H1 (cell line): ENCODE results near the gene RNF41. TPM values are rescaled to one million over a fixed set of nuclear protein-coding genes. Genes with fewer than 3 reads are reported as not detected.

Experiments used
- CTCF ChIA-PET: fragments of 300-600 bp; sonication (Branson Sonifier 250); formaldehyde crosslinking; loops from one replicate; lab custom pipeline; 2021; ENCODE audit not compliant: partially characterized antibody; lab: Charles Lee
- POLR2A ChIA-PET: fragments of 300-600 bp; sonication (Branson Sonifier 250); formaldehyde crosslinking; loops from one replicate; lab custom pipeline; 2021; ENCODE audit warnings: inconsistent platforms; ENCODE audit not compliant: partially characterized antibody; lab: Charles Lee
- DNase-seq, 2 experiments: peaks; one replicate each; pipeline versions ENCODE4 v3.0.0 to v3.0.0-alpha.2; 2010 to 2022; ENCODE audit warnings: low spot score in 2 of 2, low read depth in 1 of 2, mixed read lengths in 1 of 2
- FAIRE-seq: peaks from 2 replicates; lab custom pipeline; 2011; peaks lifted over from hg19 to GRCh38; lab: Jason Lieb, UNC
- H2AFZ ChIP-seq: 2 replicates; pipeline ENCODE4 v1.8.1; 2012; ENCODE audit warnings: low read length, inconsistent platforms
- H2AK5ac ChIP-seq: 2 replicates; pipeline ENCODE4 v1.6.1; 2013; ENCODE audit warnings: low read depth, low read length
- H2BK120ac ChIP-seq: replicated peaks from 2 replicates; pipeline ENCODE3; 2013; ENCODE audit warnings: low read depth, low read length, inconsistent platforms
- H2BK12ac ChIP-seq: 2 replicates; pipeline ENCODE4 v1.6.1; 2013; ENCODE audit warnings: low read depth, low read length
- H2BK15ac ChIP-seq: 2 replicates; pipeline ENCODE4 v1.6.1; 2013; ENCODE audit warnings: low read length
- H2BK20ac ChIP-seq: 2 replicates; pipeline ENCODE4 v1.6.1; 2013; ENCODE audit warnings: low read length
- H2BK5ac ChIP-seq: 2 replicates; pipeline ENCODE4 v1.6.1; 2013; ENCODE audit warnings: low read depth, low read length
- H3K14ac ChIP-seq: 2 replicates; pipeline ENCODE4 v1.6.1; 2013; ENCODE audit warnings: inconsistent platforms; ENCODE audit not compliant: insufficient read length
- H3K18ac ChIP-seq: 2 replicates; pipeline ENCODE4 v1.6.1; 2013; ENCODE audit warnings: low read length; ENCODE audit errors: extremely low read depth
- H3K23ac ChIP-seq: 2 replicates; pipeline ENCODE4 v1.6.1; 2013; ENCODE audit warnings: inconsistent platforms; ENCODE audit not compliant: insufficient read length
- H3K23me2 ChIP-seq: 2 replicates; pipeline ENCODE4 v1.6.1; 2013; ENCODE audit warnings: low read depth, low read length
- H3K27ac ChIP-seq: 2 replicates; pipeline ENCODE4 v1.6.1; 2011; ENCODE audit warnings: low read depth, low read length, inconsistent platforms
- H3K27me3 ChIP-seq, 4 experiments: replicated peaks in 1 of 4; 1 replicate in 1 of 4; 2 replicates in 3 of 4; pipeline versions ENCODE4 v1.6.1 to v1.8.1; 2011 to 2013; ENCODE audit warnings: low read length in 3 of 4, mild to moderate bottlenecking in 3 of 4, inconsistent platforms in 2 of 4, mixed read lengths in 2 of 4, moderate library complexity in 1 of 4; ENCODE audit not compliant: control insufficient read depth in 3 of 4, insufficient read depth in 3 of 4; ENCODE audit errors: extremely low read depth in 1 of 4
- H3K36me3 ChIP-seq, 4 experiments: 2 replicates each; pipeline versions ENCODE4 v1.6.1 to v1.8.1; 2011 to 2013; ENCODE audit warnings: mild to moderate bottlenecking in 4 of 4, low read length in 3 of 4, moderate library complexity in 2 of 4, control low read depth in 1 of 4, inconsistent platforms in 1 of 4; ENCODE audit not compliant: insufficient read depth in 4 of 4, control insufficient read depth in 2 of 4
- H3K4ac ChIP-seq: replicated peaks from 2 replicates; pipeline ENCODE3; 2013; ENCODE audit warnings: low read length, low read depth, mixed read lengths, inconsistent platforms; ENCODE audit not compliant: insufficient read length
- H3K4me1 ChIP-seq, 4 experiments: replicated peaks in 1 of 4; 1 replicate in 1 of 4; 2 replicates in 3 of 4; pipeline versions ENCODE4 v1.6.1 to v1.8.1; 2011 to 2013; ENCODE audit warnings: low read length in 3 of 4, inconsistent platforms in 2 of 4, mixed read lengths in 1 of 4; ENCODE audit not compliant: insufficient read depth in 4 of 4, control insufficient read depth in 3 of 4
- H3K4me2 ChIP-seq, 2 experiments: 2 replicates each; pipeline versions ENCODE4 v1.6.1 to v1.8.1; 2011 to 2013; ENCODE audit warnings: low read depth in 2 of 2, low read length in 2 of 2, control low read depth in 1 of 2, inconsistent platforms in 1 of 2, mild to moderate bottlenecking in 1 of 2; ENCODE audit not compliant: insufficient read depth in 1 of 2
- H3K4me3 ChIP-seq, 4 experiments: fragments of 200-600, 300-600 bp in 1 of 4; sonication (generic), shearing (Covaris generic), sonication (Bioruptor Twin) in 1 of 4; 2 replicates each; pipeline versions ENCODE4 v1.5.1 to v1.8.1; 2011 to 2016; ENCODE audit warnings: low read length in 4 of 4, low read depth in 3 of 4, control low read depth in 2 of 4, inconsistent platforms in 2 of 4, mild to moderate bottlenecking in 2 of 4, mixed read lengths in 1 of 4, moderate library complexity in 1 of 4; ENCODE audit not compliant: insufficient read depth in 2 of 4; ENCODE audit errors: extremely low read depth in 1 of 4
- H3K56ac ChIP-seq: replicated peaks from 2 replicates; pipeline ENCODE3; 2013; ENCODE audit warnings: low read depth, mild to moderate bottlenecking, mixed read lengths, low read length, inconsistent platforms; ENCODE audit not compliant: insufficient read length
- H3K79me1 ChIP-seq: 2 replicates; pipeline ENCODE4 v1.6.1; 2013; ENCODE audit warnings: low read depth, low read length, control low read depth
- H3K79me2 ChIP-seq, 2 experiments: 2 replicates each; pipeline versions ENCODE4 v1.6.1 to v1.8.1; 2012 to 2013; ENCODE audit warnings: low read length in 2 of 2, mild to moderate bottlenecking in 2 of 2, inconsistent platforms in 1 of 2; ENCODE audit not compliant: insufficient read depth in 2 of 2, control insufficient read depth in 1 of 2
- H3K9ac ChIP-seq, 4 experiments: replicated peaks in 1 of 4; 1 replicate in 1 of 4; 2 replicates in 3 of 4; pipeline versions ENCODE4 v1.6.1 to v1.8.1; 2011 to 2013; ENCODE audit warnings: low read depth in 3 of 4, low read length in 3 of 4, control low read depth in 2 of 4, mild to moderate bottlenecking in 2 of 4, moderate library complexity in 2 of 4, inconsistent platforms in 1 of 4; ENCODE audit errors: extremely low read depth in 1 of 4
- H3K9me3 ChIP-seq, 2 experiments: 2 replicates each; pipeline versions ENCODE4 v1.6.1 to v1.8.1; 2012 to 2013; ENCODE audit warnings: mild to moderate bottlenecking in 2 of 2, moderate library complexity in 2 of 2, control low read depth in 1 of 2, inconsistent platforms in 1 of 2, low read depth in 1 of 2, low read length in 1 of 2, mixed read lengths in 1 of 2; ENCODE audit not compliant: insufficient read depth in 2 of 2
- H4K20me1 ChIP-seq, 2 experiments: replicated peaks in 1 of 2; 2 replicates each; pipeline versions ENCODE3 to v1.8.1; 2011 to 2013; ENCODE audit warnings: inconsistent platforms in 2 of 2, low read length in 2 of 2, mild to moderate bottlenecking in 1 of 2; ENCODE audit not compliant: insufficient read depth in 2 of 2, control insufficient read depth in 1 of 2
- H4K5ac ChIP-seq: 2 replicates; pipeline ENCODE4 v1.6.1; 2013; ENCODE audit warnings: low read length, low read depth, mixed read lengths, inconsistent platforms; ENCODE audit not compliant: insufficient read length
- H4K8ac ChIP-seq: 2 replicates; pipeline ENCODE4 v1.8.0; 2013; ENCODE audit warnings: mild to moderate bottlenecking, moderate library complexity, low read length, inconsistent platforms; ENCODE audit not compliant: insufficient read depth; ENCODE audit errors: extremely low read depth
- H4K91ac ChIP-seq: replicated peaks from 2 replicates; pipeline ENCODE3; 2013; ENCODE audit warnings: low read length, mixed read lengths, inconsistent platforms; ENCODE audit not compliant: insufficient read length
- EZH2 ChIP-seq: fragments of 200-600 bp; sonication (generic); IDR thresholded peaks from 2 replicates; pipeline ENCODE4 v1.7.1; 2012; ENCODE audit warnings: low read depth, mild to moderate bottlenecking, moderate library complexity, low read length, inconsistent platforms; ENCODE audit not compliant: severe bottlenecking
- GABPA ChIP-seq: IDR thresholded peaks from 2 replicates; pipeline ENCODE4 v1.6.1; 2011; ENCODE audit warnings: mild to moderate bottlenecking, low read length, moderate library complexity, borderline replicate concordance; ENCODE audit not compliant: insufficient read depth
- JUND ChIP-seq: IDR thresholded peaks from 2 replicates; pipeline ENCODE4 v1.6.1; 2011; ENCODE audit warnings: mild to moderate bottlenecking, improper control_type of control experiment, low read length
- KDM4A ChIP-seq: IDR thresholded peaks from one replicate; pipeline ENCODE4 v1.7.1; 2012; ENCODE audit warnings: low read depth, mild to moderate bottlenecking, moderate library complexity, low read length, inconsistent platforms; ENCODE audit not compliant: severe bottlenecking
- PHF8 ChIP-seq: fragments of 200-600 bp; sonication (generic); conservative IDR thresholded peaks from 2 replicates; pipeline ENCODE4 v1.7.1; 2012; ENCODE audit warnings: low read depth, mild to moderate bottlenecking, inconsistent platforms, low read length, moderate library complexity
- POLR2A ChIP-seq, 2 experiments: IDR thresholded peaks; 1 replicate in 1 of 2; 2 replicates in 1 of 2; pipeline ENCODE4 v1.6.1; 2011; ENCODE audit warnings: low read depth in 2 of 2, low read length in 2 of 2, mild to moderate bottlenecking in 2 of 2; ENCODE audit errors: control extremely low read depth in 1 of 2
- POLR2AphosphoS5 ChIP-seq: IDR thresholded peaks from 2 replicates; pipeline ENCODE4 v1.6.1; 2011; ENCODE audit warnings: low read depth, low read length
- RBBP5 ChIP-seq: IDR thresholded peaks from 2 replicates; pipeline ENCODE4 v1.7.1; 2012; ENCODE audit warnings: low read depth, mild to moderate bottlenecking, inconsistent platforms, low read length, moderate library complexity, borderline replicate concordance
- SP1 ChIP-seq: IDR thresholded peaks from 2 replicates; pipeline ENCODE4 v1.6.1; 2011; ENCODE audit warnings: low read depth, low read length
- TAF1 ChIP-seq: IDR thresholded peaks from 2 replicates; pipeline ENCODE4 v1.6.1; 2011; ENCODE audit warnings: mild to moderate bottlenecking, low read depth, low read length
- TCF12 ChIP-seq: IDR thresholded peaks from 2 replicates; pipeline ENCODE4 v1.6.1; 2011; ENCODE audit warnings: low read depth, mild to moderate bottlenecking, low read length
- WGBS, 2 experiments: shearing (Covaris generic) in 1 of 2; methylation state at CpG; one replicate each; pipeline versions ENCODE4 v1.1.6 to v1.1.7; 2013 to 2015; ENCODE audit warnings: low lambda C conversion rate in 2 of 2, mixed read lengths in 2 of 2, inconsistent platforms in 1 of 2, low coverage in 1 of 2, missing lambda C conversion rate in 1 of 2; ENCODE audit not compliant: insufficient replicate concordance in 2 of 2, insufficient coverage in 1 of 2, insufficient read length in 1 of 2; ENCODE audit errors: extremely low coverage in 1 of 2, missing lambda C conversion rate in 1 of 2; 5-methylcytosine and 5-hydroxymethylcytosine counted together
- polyA plus RNA-seq, 7 experiments: library from polyadenylated mRNA; depleted of rRNA in 3 of 7; stranded (reverse) in 5 of 7; unstranded in 2 of 7; fragments of >200 nt in 5 of 7; fragments of 200-250 nt in 2 of 7; gene quantifications; 1 replicate in 5 of 7; 2 replicates in 1 of 7; 4 replicates in 1 of 7; pipeline versions ENCODE4 v1.2.1 to v1.2.3, GENCODE V29; 2011 to 2013; ENCODE audit warnings: missing spikeins in 2 of 7, mixed read lengths in 2 of 7
- total RNA-seq: library from RNA; stranded (reverse); fragmentation: NEBNext Ultra II Directional; extraction: Animal tissue kit (Norgen Biotek cat#: 25700); gene quantifications from 2 replicates; pipeline ENCODE4 v1.2.1, GENCODE V29; 2021

The RNF41 gene
- total and polyA plus RNA-seq, 2 of the 8 experiments (the other 6 are each of a cell fraction or from before 2014, with no cell fraction given), result 55.5 to 98.6 TPM

GRCh38 chr12:56266693-56267442 lies 45.1 kb upstream of the RNF41 start, which contains the start of gene COQ10A:
Gene COQ10A (plus strand): TSS chr12:56266942. CDS start chr12:56267119, 177 bp downstream.
- Histone ChIP-seq H4K5ac (peak within 1 kb of the TSS; percentile 80), H3K56ac (no peak within 1 kb of the TSS), H2BK120ac (no peak within 1 kb of the TSS), H4K20me1 (peaks cover 0 to 2% of the 10 kb centered on the region in 2 experiments), H2AK5ac (no peak within 1 kb of the TSS; the same call in 1 of the 2 replicates), H3K4me3 (peak within 1 kb of the TSS; percentile 82 to 88 (median 87)), H3K4me2 (peak within 1 kb of the TSS; percentile 83 to 86), H3K79me1 (no peaks in the 10 kb centered on the region), H2BK20ac (no peak within 1 kb of the TSS), H2AFZ (peak within 1 kb of the TSS; percentile 72), H2BK15ac (peak within 1 kb of the TSS; percentile 96; the same call in 1 of the 2 replicates), H3K4me1 (peaks cover 0 to 9% (median 3%) of the 10 kb centered on the region in 4 experiments; a peak in 4 of 7 replicates), H3K79me2 (no peaks in the 10 kb centered on the region), H3K4ac (no peak within 1 kb of the TSS), H3K36me3 (peaks cover 0 to 23% (median 4%) of the 10 kb centered on the region in 4 experiments; a peak in 3 of 8 replicates), H3K14ac (no peak within 1 kb of the TSS), H3K23ac (no peak within 1 kb of the TSS), H2BK12ac (peak within 1 kb of the TSS; percentile 27; the same call in 1 of the 2 replicates), H3K18ac (peak within 1 kb of the TSS; percentile 93; the same call in 1 of the 2 replicates), H3K27me3 (no peaks in the 10 kb centered on the region), H3K9ac (peak within 1 kb of the TSS; percentile 74 to 84 (median 84)), H4K8ac (peak within 1 kb of the TSS; percentile 77; the same call in 1 of the 2 replicates), H2BK5ac (peak within 1 kb of the TSS; percentile 99; the same call in 1 of the 2 replicates), H4K91ac (peak within 1 kb of the TSS; percentile 83), H3K27ac (peak within 1 kb of the TSS; percentile 84), H3K9me3 (no peaks in the 10 kb centered on the region), H3K23me2 (peaks cover 7% of the 10 kb centered on the region; the same call in 1 of the 2 replicates)
- FAIRE-seq (no peak), DNase-seq (peak; percentile 51 to 95)
- 2% methylated on average over 64 of the region's 68 CpGs; no CpG with 5 or more reads in 1 of the 2 experiments for WGBS, 2 experiments
- ChIA-PET CTCF (interaction anchor here (0.5 to 3.4 kb wide), 28 partner anchors 8 to 387 kb away, joined by 3 to 20 read pairs (median 4); partner anchors contain the start of genes ANKRD52 and RNF41), POLR2A (interaction anchor here (0.6 to 2.8 kb wide), 44 partner anchors 9 to 222 kb away, joined by 3 to 24 read pairs (median 4); partner anchors contain the start of genes ANKRD52, CS, ESYT1 and MYL6)
- no peak for TF ChIP-seq EZH2
- TF ChIP-seq POLR2A (IDR thresholded peaks at IDR 0.05; ENCODE audit: control extremely low read depth in 1 of 2, low read depth in 2 of 2, low read length in 2 of 2), result peak; percentile 51 to 85
- TF ChIP-seq KDM4A, result peak; percentile 84
- TF ChIP-seq SP1, result 0 out of 2 replicates have a peak, but pooled peaks have one; percentile 12
- TF ChIP-seq POLR2AphosphoS5, result peak; percentile 76
- TF ChIP-seq RBBP5, result peak; percentile 84; the same call in 1 of the 2 replicates
- TF ChIP-seq PHF8, result peak; percentile 94
- peak; percentile 81 for TF ChIP-seq TAF1
- 0 out of 2 replicates have a peak, but pooled peaks have one; percentile 30 for TF ChIP-seq TCF12
- no peak for TF ChIP-seq JUND
- TF ChIP-seq GABPA, result no peak
